Measurements from ENCODE around the gene EIF2B1.
"Not testable (repeated sequence)": the region's sequence is repeated elsewhere in the genome, so short reads cannot be mapped to it uniquely, and the experiment has no call there.

EIF2B1 gene

GRCh38 chr12:123617144-123617543 is 16.3 kb downstream of the EIF2B1 start:
- no peak for FAIRE-seq

- no peak for FAIRE-seq
Observed at GRCh38 chr12:123614531-123614930, 19.0 kb downstream of the EIF2B1 start.

GRCh38 chr12:123614110-123614509 is 19.4 kb downstream of the EIF2B1 start:
- no peak for FAIRE-seq

- FAIRE-seq = no peak
Observed at GRCh38 chr12:123608182-123608581, 25.3 kb downstream of the EIF2B1 start.

GRCh38 chr12:123607756-123608155 is 25.7 kb downstream of the EIF2B1 start:
- FAIRE-seq = no peak

- FAIRE-seq = not testable (repeated sequence)
Observed at GRCh38 chr12:123603495-123603894, 30.0 kb downstream of the EIF2B1 start.

- no peak for FAIRE-seq
Observed at GRCh38 chr12:123602651-123603195, 30.8 kb downstream of the EIF2B1 start.

- FAIRE-seq = no peak
Observed at GRCh38 chr12:123601602-123602489, 31.6 kb downstream of the EIF2B1 start, which contains the start of gene DDX55. Gene DDX55, plus strand, starts transcription at chr12:123602099. Its CDS starts 50 bp downstream, at chr12:123602149.

GRCh38 chr12:123599721-123600120 is 33.8 kb downstream of the EIF2B1 start:
- no peak for FAIRE-seq

- FAIRE-seq = no peak
Observed at GRCh38 chr12:123599310-123599709, 34.2 kb downstream of the EIF2B1 start.

GRCh38 chr12:123598522-123598921 is 35.0 kb downstream of the EIF2B1 start:
- no peak for FAIRE-seq

- no peak for FAIRE-seq
Observed at GRCh38 chr12:123597100-123597499, 36.4 kb downstream of the EIF2B1 start.

GRCh38 chr12:123595729-123596128 is 37.8 kb downstream of the EIF2B1 start:
- no peak for FAIRE-seq

GRCh38 chr12:123591702-123592481 is 41.6 kb downstream of the EIF2B1 start:
- FAIRE-seq = no peak

GRCh38 chr12:123580772-123581171 is 52.7 kb downstream of the EIF2B1 start:
- no peak for FAIRE-seq

- not testable (repeated sequence) for FAIRE-seq
Observed at GRCh38 chr12:123578829-123579228, 54.7 kb downstream of the EIF2B1 start.

GRCh38 chr12:123578243-123578642 is 55.2 kb downstream of the EIF2B1 start:
- no peak for FAIRE-seq

- no peak for FAIRE-seq
Observed at GRCh38 chr12:123576611-123577010, 56.9 kb downstream of the EIF2B1 start.

- no peak for FAIRE-seq
Observed at GRCh38 chr12:123573870-123574269, 59.6 kb downstream of the EIF2B1 start.

GRCh38 chr12:123572391-123572790 is 61.1 kb downstream of the EIF2B1 start:
- no peak for FAIRE-seq

- FAIRE-seq = no peak
Observed at GRCh38 chr12:123571343-123571813, 62.1 kb downstream of the EIF2B1 start.
